Thoracic aorta endothelial cell (primary cell): Measurements from ENCODE around the gene CEACAM21. TPM values are rescaled to one million over a fixed set of nuclear protein-coding genes. Genes with fewer than 3 reads are reported as not detected.

ENCODE experiments used
- total RNA-seq: library from RNA; depleted of rRNA; stranded (reverse); fragments of >200 nt; gene quantifications from 2 replicates; pipeline ENCODE4 v1.2.3, GENCODE V29; 2012

The CEACAM21 gene
- total RNA-seq: 0.27 and 0.93 TPM in 2 replicates

DNA sequence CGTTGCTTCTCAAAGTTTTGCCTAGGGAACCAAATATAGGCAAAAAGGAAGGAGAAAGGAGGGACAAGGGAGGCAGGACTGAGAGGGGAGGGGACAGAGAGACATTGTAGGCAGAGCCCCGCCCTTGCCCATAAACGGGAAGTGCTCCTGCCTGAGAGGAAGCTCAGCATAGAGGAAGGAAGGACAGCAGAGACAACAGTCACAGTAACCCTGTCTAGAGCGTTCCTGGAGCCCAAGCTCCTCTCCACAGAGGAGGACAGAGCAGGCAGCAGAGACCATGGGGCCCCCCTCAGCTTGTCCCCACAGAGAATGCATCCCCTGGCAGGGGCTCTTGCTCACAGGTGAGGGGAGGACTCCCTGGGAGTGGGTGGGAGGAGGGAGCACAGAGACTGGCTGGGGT is at the start of gene CEACAM21:
TSS of gene CEACAM21 (plus strand) at position 169 of the 400 bp plus-strand sequence. CDS start at position 278, 109 bp downstream.

DNA sequence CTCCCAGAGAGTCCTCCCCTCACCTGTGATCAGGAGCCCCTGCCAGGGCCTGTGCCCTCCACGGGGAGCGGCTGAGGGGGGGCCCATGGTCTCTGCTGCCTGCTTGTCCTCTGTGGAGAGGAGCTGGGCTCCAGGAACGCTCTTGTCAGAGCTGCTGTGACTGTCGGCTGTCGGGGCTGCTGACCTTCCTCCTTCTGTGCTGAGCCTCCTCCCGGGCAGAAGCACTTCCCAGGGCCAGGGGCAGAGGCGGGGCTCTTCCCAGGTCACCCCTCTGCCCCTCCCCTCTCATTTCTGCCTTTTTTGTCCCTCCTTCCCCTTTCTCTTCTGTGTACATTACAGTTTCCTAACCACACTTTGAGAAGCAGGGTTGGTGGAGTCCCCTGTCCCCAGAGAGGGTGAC is 50.9 kb downstream of the CEACAM21 start, which contains the start of gene CEACAM4:
TSS of gene CEACAM4 (minus strand) at position 198 of the 400 bp plus-strand sequence. CDS start at position 87, 111 bp downstream.

Other genes with a start within 250 kb of the CEACAM21 start
- 44.5 and 45.9 TPM in 2 replicates for gene TGFB1, start 222.2 kb upstream of the CEACAM21 start, total RNA-seq
- 4.1 and 4.4 TPM in 2 replicates for gene B9D2, start 212.0 kb upstream of the CEACAM21 start, total RNA-seq
- gene TMEM91, start 199.6 kb upstream of the CEACAM21 start, total RNA-seq: 4.5 and 6.1 TPM in 2 replicates
- gene EXOSC5, start 178.8 kb upstream of the CEACAM21 start, total RNA-seq: 16.0 and 18.6 TPM in 2 replicates
- gene BCKDHA, start 178.3 kb upstream of the CEACAM21 start, total RNA-seq: 28.2 and 36.3 TPM in 2 replicates
- 3.6 and 5.0 TPM in 2 replicates for gene B3GNT8, start 148.8 kb upstream of the CEACAM21 start, total RNA-seq
- gene DMAC2, start 136.3 kb upstream of the CEACAM21 start, total RNA-seq: 48.8 and 59.0 TPM in 2 replicates
- gene ERICH4, start 133.0 kb upstream of the CEACAM21 start, total RNA-seq: not detected in 2 replicates
- not detected in 2 replicates for gene CEACAM4, start 50.9 kb downstream of the CEACAM21 start, total RNA-seq
- gene CEACAM7, start 112.1 kb downstream of the CEACAM21 start, total RNA-seq: not detected in 2 replicates
- not detected in 2 replicates for gene CEACAM5, start 132.5 kb downstream of the CEACAM21 start, total RNA-seq
- not detected in 2 replicates for gene CEACAM6, start 179.4 kb downstream of the CEACAM21 start, total RNA-seq
- not detected in 2 replicates for gene CEACAM3, start 220.4 kb downstream of the CEACAM21 start, total RNA-seq